ENCODE data around the gene LY86. TPM values are rescaled to one million over a fixed set of nuclear protein-coding genes. Genes with fewer than 3 reads are reported as not detected.

The LY86 gene
- total and polyA plus RNA-seq, 2 donors = 3.9 to 4.1 TPM

- whole genome bisulfite sequencing = 27% methylated on average over 1 of the region's 1 CpG
- no peak overlapping the region for H3K27ac ChIP-seq (ENCODE audit: low read depth)
- DNase-seq (ENCODE audit: extremely low spot score) = no peak
- no peak overlapping the region for H3K4me3 ChIP-seq (ENCODE audit: low read depth, low read length)
- H3K4me1 ChIP-seq (ENCODE audit: insufficient read depth) = no peaks in the 10 kb centered on the region
- H3K36me3 ChIP-seq (ENCODE audit: insufficient read depth) = no peaks in the 10 kb centered on the region
Measured at GRCh38 chr6:6582131-6582530, 6.4 kb upstream of the LY86 start.

DNA sequence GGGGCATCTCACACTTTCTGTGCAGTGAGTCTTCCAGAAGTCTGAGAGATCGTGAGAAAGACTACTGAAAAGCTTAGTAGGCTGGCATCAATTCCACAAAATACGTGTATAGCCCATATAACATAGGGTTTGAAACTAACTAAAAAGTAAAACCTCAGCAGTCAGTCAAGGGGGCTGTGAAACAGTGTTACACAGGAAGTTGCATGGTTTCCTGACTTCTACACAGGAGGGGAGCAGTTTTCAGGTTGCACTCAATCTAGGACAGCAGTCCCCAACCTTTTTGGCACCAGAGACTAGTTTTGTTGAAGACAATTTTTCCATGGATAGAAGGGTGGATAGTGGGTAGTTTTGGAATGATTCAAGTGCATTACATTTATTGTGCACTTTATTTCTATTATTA is 4.7 kb upstream of the LY86 start:
- Histone ChIP-seq H3K4me3 (ENCODE audit: low read depth, low read length) (no peak overlapping the region), H3K27ac (ENCODE audit: low read depth) (no peak overlapping the region), H3K4me1 (ENCODE audit: insufficient read depth) (no peaks in the 10 kb centered on the region), H3K36me3 (ENCODE audit: insufficient read depth) (no peaks in the 10 kb centered on the region)
- 90% methylated on average over 2 of the region's 2 CpGs for WGBS
- no peak for DNase-seq (ENCODE audit: extremely low spot score)

DNA sequence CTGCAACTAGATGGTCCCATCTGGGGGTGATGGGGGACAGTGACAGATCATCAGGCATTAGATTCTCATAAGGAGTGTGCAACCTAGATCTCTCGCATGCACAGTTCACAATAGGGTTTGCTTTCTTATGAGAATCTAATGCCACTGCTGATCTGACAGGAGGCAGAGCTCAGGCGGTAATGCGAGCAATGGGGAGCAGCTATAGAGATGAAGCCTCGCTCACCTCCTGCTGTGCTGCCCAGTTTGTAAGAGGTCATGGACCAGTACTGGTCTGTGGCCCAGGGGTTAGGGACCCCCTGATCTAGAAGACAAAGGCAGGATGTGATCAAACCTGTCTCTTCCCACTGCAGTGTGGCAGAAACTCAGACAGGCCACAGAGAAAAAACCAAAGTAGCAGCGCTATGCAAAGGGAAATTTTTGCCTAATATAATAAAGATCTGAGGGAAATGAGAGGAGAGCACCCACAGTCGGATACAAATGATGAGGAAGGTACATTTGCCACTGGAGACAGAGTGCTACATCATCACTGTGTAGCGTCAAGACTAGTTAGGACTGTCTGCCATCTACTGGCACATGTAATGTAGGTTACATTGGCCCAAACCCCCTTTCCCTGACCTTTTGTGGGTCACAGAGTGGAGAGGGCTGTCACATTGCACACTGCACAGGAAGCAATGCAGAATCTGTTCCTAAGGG is 4.1 kb upstream of the LY86 start:
- Histone ChIP-seq H3K36me3 (ENCODE audit: insufficient read depth) (no peaks in the 10 kb centered on the region), H3K27ac (ENCODE audit: low read depth) (no peak overlapping the region), H3K4me3 (ENCODE audit: low read depth, low read length) (no peak overlapping the region), H3K4me1 (ENCODE audit: insufficient read depth) (no peaks in the 10 kb centered on the region)
- no peak for DNase-seq (ENCODE audit: extremely low spot score)
- 93% methylated on average over 7 of the region's 7 CpGs for WGBS

DNA sequence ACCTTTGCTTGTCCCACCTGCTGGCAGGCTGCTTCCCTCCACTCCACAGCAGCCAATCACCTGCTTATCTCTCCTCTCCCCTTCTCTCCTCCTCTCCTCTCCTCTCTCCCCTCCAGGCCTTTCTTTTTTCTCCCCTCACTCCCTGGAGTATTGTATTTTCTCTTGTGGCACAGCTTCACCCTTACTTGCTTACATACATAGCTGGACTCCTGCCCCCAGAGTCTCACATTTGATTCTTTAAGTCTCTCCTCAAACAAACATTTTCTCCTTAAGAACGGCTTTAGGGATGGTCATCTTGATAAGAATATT is 3.6 kb upstream of the LY86 start:
- WGBS = 49% methylated on average over 1 of the region's 1 CpG
- no peak for DNase-seq (ENCODE audit: extremely low spot score)
- H3K4me1 ChIP-seq (ENCODE audit: insufficient read depth) = no peaks in the 10 kb centered on the region
- H3K4me3 ChIP-seq (ENCODE audit: low read depth, low read length) = no peak overlapping the region
- H3K27ac ChIP-seq (ENCODE audit: low read depth) = no peak overlapping the region
- H3K36me3 ChIP-seq (ENCODE audit: insufficient read depth) = no peaks in the 10 kb centered on the region

DNA sequence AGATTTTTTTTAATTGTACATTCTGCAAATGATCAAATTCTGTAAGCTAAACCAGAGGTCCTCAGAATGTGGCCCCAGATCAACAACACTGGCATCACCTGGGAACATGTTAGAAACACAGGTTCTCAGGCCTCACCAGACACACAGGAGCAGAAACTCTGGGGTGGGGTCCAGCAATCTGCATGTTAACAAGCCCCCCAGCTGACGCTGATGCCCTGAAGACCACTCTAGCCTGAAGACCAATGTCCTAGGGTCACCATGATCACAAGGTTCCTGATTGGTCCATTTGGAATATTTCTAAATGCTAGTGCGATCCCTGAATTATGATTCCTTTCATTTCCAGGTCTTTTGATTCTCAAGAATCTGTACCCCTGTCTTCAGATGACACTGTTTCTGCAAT is 2.4 kb upstream of the LY86 start:
- no peaks in the 10 kb centered on the region for H3K36me3 ChIP-seq (ENCODE audit: insufficient read depth)
- 98% methylated on average over 2 of the region's 2 CpGs for WGBS
- H3K4me1 ChIP-seq (ENCODE audit: insufficient read depth) = no peaks in the 10 kb centered on the region
- H3K4me3 ChIP-seq (ENCODE audit: low read depth, low read length) = no peak overlapping the region
- no peak overlapping the region for H3K27ac ChIP-seq (ENCODE audit: low read depth)
- DNase-seq (ENCODE audit: extremely low spot score) = no peak

- no peak for DNase-seq (ENCODE audit: extremely low spot score)
- Histone ChIP-seq H3K4me1 (ENCODE audit: insufficient read depth) (no peaks in the 10 kb centered on the region), H3K27ac (ENCODE audit: low read depth) (no peak overlapping the region), H3K36me3 (ENCODE audit: insufficient read depth) (no peaks in the 10 kb centered on the region), H3K4me3 (ENCODE audit: low read depth, low read length) (no peak overlapping the region)
- WGBS = 93% methylated on average over 10 of the region's 10 CpGs
Measured at GRCh38 chr6:6586671-6587526, 1.6 kb upstream of the LY86 start.

GRCh38 chr6:6587696-6588063 is 840 bp upstream of the LY86 start:
- Histone ChIP-seq H3K27ac (ENCODE audit: low read depth) (no peak overlapping the region), H3K4me3 (ENCODE audit: low read depth, low read length) (no peak overlapping the region), H3K36me3 (ENCODE audit: insufficient read depth) (no peaks in the 10 kb centered on the region), H3K4me1 (ENCODE audit: insufficient read depth) (no peaks in the 10 kb centered on the region)
- 95% methylated on average over 1 of the region's 1 CpG for WGBS
- DNase-seq (ENCODE audit: extremely low spot score) = no peak

- no peaks in the 10 kb centered on the region for H3K36me3 ChIP-seq (ENCODE audit: insufficient read depth)
- 81% methylated on average over 8 of the region's 8 CpGs for WGBS
- H3K4me1 ChIP-seq (ENCODE audit: insufficient read depth) = no peaks in the 10 kb centered on the region
- no peak overlapping the region for H3K27ac ChIP-seq (ENCODE audit: low read depth)
- H3K4me3 ChIP-seq (ENCODE audit: low read depth, low read length) = no peak overlapping the region
- DNase-seq (ENCODE audit: extremely low spot score) = no peak
Measured at GRCh38 chr6:6588924-6589709, 597 bp downstream of the LY86 start.

DNA sequence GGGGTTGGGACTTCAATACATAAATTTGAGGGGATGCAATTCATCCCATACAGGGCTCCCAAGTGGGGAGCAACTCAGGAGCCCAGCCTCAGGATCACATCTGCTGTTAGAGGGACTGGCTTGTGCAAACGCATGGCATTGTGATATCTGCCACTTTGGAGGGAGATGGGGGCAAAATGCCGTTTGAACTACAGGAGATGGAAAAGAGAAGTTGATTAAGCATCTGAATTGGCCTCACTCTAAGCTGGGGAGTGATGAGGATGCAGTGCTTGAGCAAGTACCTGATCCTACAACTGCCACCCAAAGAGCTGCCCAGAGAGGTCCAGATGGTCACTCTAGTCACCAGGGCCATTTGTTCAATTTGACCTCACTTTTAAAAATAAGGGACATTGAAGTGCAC is 2.0 kb downstream of the LY86 start:
- WGBS = 89% methylated on average over 2 of the region's 2 CpGs
- DNase-seq (ENCODE audit: extremely low spot score) = no peak
- H3K36me3 ChIP-seq (ENCODE audit: insufficient read depth) = no peaks in the 10 kb centered on the region
- H3K4me3 ChIP-seq (ENCODE audit: low read depth, low read length) = no peak overlapping the region
- no peaks in the 10 kb centered on the region for H3K4me1 ChIP-seq (ENCODE audit: insufficient read depth)
- H3K27ac ChIP-seq (ENCODE audit: low read depth) = no peak overlapping the region

DNA sequence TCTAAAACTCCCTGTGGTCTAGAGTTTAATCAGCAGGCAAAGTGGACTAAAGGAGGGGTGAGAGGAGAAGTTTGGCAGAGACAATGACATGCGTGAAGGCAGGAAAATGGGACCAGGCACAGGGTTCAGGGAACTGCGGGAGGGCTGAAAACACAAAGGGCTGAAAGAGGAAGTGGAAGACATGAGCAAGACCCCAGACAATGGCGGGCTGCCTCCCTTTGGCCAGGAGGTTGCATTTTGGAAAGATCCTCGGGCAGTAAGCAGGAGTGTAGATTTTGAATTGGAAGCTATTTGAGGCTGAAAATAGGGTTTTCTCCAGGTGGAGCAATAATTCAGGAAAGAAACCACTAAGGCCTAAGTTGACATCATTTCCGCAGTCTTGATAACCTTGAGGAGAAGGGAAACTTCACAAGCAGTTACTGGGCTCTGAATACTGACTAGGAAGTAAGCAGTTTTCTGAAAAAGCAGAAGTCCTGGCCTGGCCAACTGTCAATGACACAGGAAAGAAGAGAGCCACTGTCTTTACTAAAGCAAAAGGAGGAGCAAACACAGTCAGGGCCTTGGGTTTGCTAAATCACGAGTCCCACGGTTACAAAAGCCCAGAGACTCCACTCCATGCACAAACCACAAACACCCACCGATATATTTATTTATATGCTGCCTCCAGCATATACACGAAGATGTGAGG is 3.4 kb downstream of the LY86 start:
- Histone ChIP-seq H3K36me3 (ENCODE audit: insufficient read depth) (no peaks in the 10 kb centered on the region), H3K27ac (ENCODE audit: low read depth) (no peak overlapping the region), H3K4me1 (ENCODE audit: insufficient read depth) (no peaks in the 10 kb centered on the region), H3K4me3 (ENCODE audit: low read depth, low read length) (no peak overlapping the region)
- WGBS = 72% methylated on average over 9 of the region's 9 CpGs
- no peak for DNase-seq (ENCODE audit: extremely low spot score)

DNA sequence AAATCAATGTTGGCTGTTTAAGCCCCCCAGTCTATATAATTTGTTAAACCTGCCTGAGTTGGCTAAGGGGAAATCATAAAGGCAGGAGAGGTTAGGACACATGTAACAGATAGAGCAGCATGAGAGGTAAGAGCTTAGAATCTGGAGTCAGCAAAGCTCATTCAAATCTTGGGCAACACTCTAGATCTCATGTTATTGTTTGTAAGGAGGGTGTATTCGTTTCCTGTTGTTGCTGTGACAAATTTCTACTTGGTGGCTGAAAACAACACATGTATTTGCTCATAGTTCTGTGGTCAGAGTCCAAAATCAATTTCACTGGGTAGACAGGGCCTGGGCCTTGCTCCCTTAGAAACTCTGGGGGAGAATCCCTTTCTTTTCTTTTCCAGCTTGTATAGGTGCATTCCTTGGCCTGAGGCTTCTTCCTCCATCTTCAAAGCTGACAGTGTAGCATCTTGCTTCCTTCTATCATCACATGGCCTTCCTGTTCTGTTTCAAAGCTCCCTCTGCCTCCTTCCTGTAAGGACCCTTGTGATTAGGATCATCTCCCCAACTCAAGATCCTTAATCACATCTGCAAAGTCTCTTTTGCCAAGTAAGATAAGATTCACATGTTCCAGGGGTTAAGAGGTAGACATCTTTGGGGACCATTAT is 4.4 kb downstream of the LY86 start:
- WGBS = 78% methylated on average over 1 of the region's 1 CpG
- H3K36me3 ChIP-seq (ENCODE audit: insufficient read depth) = no peaks in the 10 kb centered on the region
- H3K4me3 ChIP-seq (ENCODE audit: low read depth, low read length) = no peak overlapping the region
- no peak for DNase-seq (ENCODE audit: extremely low spot score)
- H3K4me1 ChIP-seq (ENCODE audit: insufficient read depth) = no peaks in the 10 kb centered on the region
- no peak overlapping the region for H3K27ac ChIP-seq (ENCODE audit: low read depth)

DNA sequence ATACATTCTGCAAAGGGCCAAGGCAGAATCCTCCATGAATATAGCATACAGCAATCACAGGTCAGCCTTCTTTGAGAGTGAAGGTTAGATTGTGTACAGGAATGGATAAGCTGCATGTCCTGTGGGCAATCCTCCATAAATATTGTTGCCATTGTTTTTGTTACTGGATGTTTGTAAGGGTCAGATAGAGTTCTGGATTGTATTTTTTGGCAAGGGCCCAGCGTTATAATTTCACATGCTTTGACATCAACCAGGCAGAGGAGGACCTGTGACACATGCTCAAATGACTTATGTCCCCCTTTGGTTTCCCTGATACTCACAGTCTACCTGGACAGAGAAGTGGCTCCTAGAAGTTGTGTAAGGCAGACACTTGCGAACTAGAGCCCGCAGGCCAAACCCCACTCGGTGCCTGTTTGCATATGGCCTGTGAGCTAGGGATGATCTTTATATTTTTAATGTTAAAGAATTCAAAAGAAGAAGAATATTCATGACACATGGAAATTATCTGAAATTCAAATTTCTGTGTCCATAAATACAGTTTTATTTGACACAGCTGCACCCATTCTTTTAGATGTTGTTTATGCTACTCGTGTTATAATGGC is 5.4 kb downstream of the LY86 start:
- no peaks in the 10 kb centered on the region for H3K4me1 ChIP-seq (ENCODE audit: insufficient read depth)
- 65% methylated on average over 5 of the region's 5 CpGs for WGBS
- DNase-seq (ENCODE audit: extremely low spot score) = no peak
- H3K27ac ChIP-seq (ENCODE audit: low read depth) = no peak overlapping the region
- no peaks in the 10 kb centered on the region for H3K36me3 ChIP-seq (ENCODE audit: insufficient read depth)
- no peak overlapping the region for H3K4me3 ChIP-seq (ENCODE audit: low read depth, low read length)

- DNase-seq (ENCODE audit: extremely low spot score) = no peak
- H3K4me3 ChIP-seq (ENCODE audit: low read depth, low read length) = no peak overlapping the region
- H3K27ac ChIP-seq (ENCODE audit: low read depth) = no peak overlapping the region
- WGBS = 94% methylated on average over 3 of the region's 3 CpGs
- no peaks in the 10 kb centered on the region for H3K36me3 ChIP-seq (ENCODE audit: insufficient read depth)
- H3K4me1 ChIP-seq (ENCODE audit: insufficient read depth) = no peaks in the 10 kb centered on the region
Measured at GRCh38 chr6:6595025-6595424, 6.5 kb downstream of the LY86 start.

Measured in urinary bladder (tissue), 4 donors.